ENCODE results near the gene PPRC1. TPM values are rescaled to one million over a fixed set of nuclear protein-coding genes. Genes with fewer than 3 reads are reported as not detected.

The PPRC1 gene
- total and polyA plus RNA-seq, 4 donors = 4.9 to 10.1 (median 8.7) TPM

DNA sequence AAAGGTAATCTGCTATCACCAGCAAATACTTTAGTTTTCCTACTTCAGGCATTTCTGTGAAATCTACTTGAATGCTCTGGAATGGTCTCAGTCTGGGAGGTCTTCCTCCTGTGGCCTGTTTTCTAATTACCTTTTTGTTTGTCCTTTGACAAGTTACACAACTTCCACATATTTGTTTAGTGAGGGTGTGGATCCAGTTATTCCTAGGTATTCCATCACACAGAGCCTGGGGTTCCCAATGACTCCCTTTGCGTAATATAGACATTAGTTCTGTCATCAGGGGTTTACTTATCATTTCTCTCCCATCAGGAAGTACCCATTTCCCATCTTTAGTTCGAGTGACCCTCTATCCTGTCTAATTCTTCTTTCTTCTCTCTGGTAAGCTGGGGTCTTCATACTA lies 65.2 kb downstream of the PPRC1 start:
- Histone ChIP-seq H3K27ac (ENCODE audit: low read depth in 1 of 2, low read length in 2 of 2) (no peak overlapping the region), H3K4me3 (ENCODE audit: low read depth in 1 of 3, low read length in 3 of 3) (no peak overlapping the region), H3K9ac (ENCODE audit: low read depth in 1 of 2, low read length in 2 of 2) (no peak overlapping the region), H3K36me3 (ENCODE audit: control insufficient read depth in 4 of 4, insufficient read depth in 3 of 4, low read depth in 1 of 4, low read length in 3 of 4) (no peaks in the 10 kb centered on the region), H3K4me1 (ENCODE audit: control insufficient read depth in 4 of 4, insufficient read depth in 4 of 4, low read length in 3 of 4) (no peaks in the 10 kb centered on the region), H3K9me3 (ENCODE audit: control insufficient read depth in 4 of 4, low read length in 3 of 4) (no peaks in the 10 kb centered on the region), H3K27me3 (ENCODE audit: control insufficient read depth in 4 of 4, insufficient read depth in 4 of 4, low read length in 3 of 4) (no peaks in the 10 kb centered on the region)
- no peak for DNase-seq (ENCODE audit: low spot score)
- 62% methylated on average over 2 of the region's 2 CpGs for WGBS
- TF ChIP-seq, protein P1, sequence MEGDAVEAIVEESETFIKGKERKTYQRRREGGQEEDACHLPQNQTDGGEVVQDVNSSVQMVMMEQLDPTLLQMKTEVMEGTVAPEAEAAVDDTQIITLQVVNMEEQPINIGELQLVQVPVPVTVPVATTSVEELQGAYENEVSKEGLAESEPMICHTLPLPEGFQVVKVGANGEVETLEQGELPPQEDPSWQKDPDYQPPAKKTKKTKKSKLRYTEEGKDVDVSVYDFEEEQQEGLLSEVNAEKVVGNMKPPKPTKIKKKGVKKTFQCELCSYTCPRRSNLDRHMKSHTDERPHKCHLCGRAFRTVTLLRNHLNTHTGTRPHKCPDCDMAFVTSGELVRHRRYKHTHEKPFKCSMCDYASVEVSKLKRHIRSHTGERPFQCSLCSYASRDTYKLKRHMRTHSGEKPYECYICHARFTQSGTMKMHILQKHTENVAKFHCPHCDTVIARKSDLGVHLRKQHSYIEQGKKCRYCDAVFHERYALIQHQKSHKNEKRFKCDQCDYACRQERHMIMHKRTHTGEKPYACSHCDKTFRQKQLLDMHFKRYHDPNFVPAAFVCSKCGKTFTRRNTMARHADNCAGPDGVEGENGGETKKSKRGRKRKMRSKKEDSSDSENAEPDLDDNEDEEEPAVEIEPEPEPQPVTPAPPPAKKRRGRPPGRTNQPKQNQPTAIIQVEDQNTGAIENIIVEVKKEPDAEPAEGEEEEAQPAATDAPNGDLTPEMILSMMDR (IDR thresholded peaks at IDR 0.05; ENCODE audit: low read depth, low read length, missing input control) = no peak

Small RNA genes lying within 50 kb of the gene (small RNA-seq; reads per million reads assigned to genes)
- gene AL500527.1 = not detected
- not detected for gene AL500527.2

Other genes starting within 250 kb of the PPRC1 start
- 10 to 100 TPM in 1 of 2 donors, 1 to 10 TPM in 1; 8.7 to 14.9 TPM for gene ARMH3, start 76.9 kb upstream of the PPRC1 start, total RNA-seq
- 1 to 10 TPM; 5.3 to 9.6 TPM for gene ARMH3, start 76.9 kb upstream of the PPRC1 start, polyA plus RNA-seq
- 10 to 100 TPM; 11.8 to 13.7 TPM for gene HPS6, start 67.7 kb upstream of the PPRC1 start, total RNA-seq
- 1 to 10 TPM; 2.5 to 8.2 TPM for gene HPS6, start 67.7 kb upstream of the PPRC1 start, polyA plus RNA-seq
- 10 to 100 TPM; 11.9 to 51.9 TPM for gene LDB1, start 12.7 kb upstream of the PPRC1 start, total RNA-seq
- 1 to 10 TPM; 2.4 to 8.6 TPM for gene LDB1, start 12.7 kb upstream of the PPRC1 start, polyA plus RNA-seq
- 10 to 100 TPM; 16.9 to 23.8 TPM for gene NOLC1, start 19.3 kb downstream of the PPRC1 start, total RNA-seq
- gene NOLC1, start 19.3 kb downstream of the PPRC1 start, polyA plus RNA-seq = 10 to 100 TPM; 11.6 to 26.3 TPM
- under 1 TPM in 1 of 2 donors, not detected in 1; 0.42 TPM for gene ELOVL3, start 93.3 kb downstream of the PPRC1 start, total RNA-seq
- gene ELOVL3, start 93.3 kb downstream of the PPRC1 start, polyA plus RNA-seq = not detected
- gene PITX3, start 108.5 kb downstream of the PPRC1 start, total RNA-seq = not detected
- gene PITX3, start 108.5 kb downstream of the PPRC1 start, polyA plus RNA-seq = not detected
- 10 to 100 TPM; 19.2 to 27.2 TPM for gene GBF1, start 112.5 kb downstream of the PPRC1 start, total RNA-seq
- gene GBF1, start 112.5 kb downstream of the PPRC1 start, polyA plus RNA-seq = 10 to 100 TPM in 1 of 2 donors, 1 to 10 TPM in 1; 6.0 to 11.2 TPM